NCI-H187 treated with DMSO at 0.1 percent for 48 hours (cell line): ENCODE measurements around the gene CAMK2B.

Experiments
- DNase-seq: peaks from one replicate; lab custom pipeline; 2025; lab: John Stamatoyannopoulos, UW

Gene CAMK2B

GRCh38 chr7:44308596-44309270 is 16.7 kb downstream of the CAMK2B start:
- no peak for DNase-seq

- DNase-seq = no peak
These were observed 17.3 kb downstream of the CAMK2B start for GRCh38 chr7:44307905-44308595.

- no peak for DNase-seq
These were observed 18.0 kb downstream of the CAMK2B start for GRCh38 chr7:44307301-44307900.

GRCh38 chr7:44306606-44307005 is 18.8 kb downstream of the CAMK2B start:
- no peak for DNase-seq

- DNase-seq = no peak
These were observed 19.6 kb downstream of the CAMK2B start for GRCh38 chr7:44305564-44306507.

- DNase-seq = no peak
These were observed 30.9 kb downstream of the CAMK2B start for GRCh38 chr7:44294325-44295069.

GRCh38 chr7:44293561-44294324 is 31.7 kb downstream of the CAMK2B start:
- no peak for DNase-seq

GRCh38 chr7:44292876-44293560 is 32.4 kb downstream of the CAMK2B start:
- DNase-seq = no peak

GRCh38 chr7:44292420-44292817 is 33.0 kb downstream of the CAMK2B start:
- no peak for DNase-seq

GRCh38 chr7:44291733-44292419 is 33.5 kb downstream of the CAMK2B start:
- DNase-seq = no peak

GRCh38 chr7:44291066-44291732 is 34.2 kb downstream of the CAMK2B start:
- no peak for DNase-seq

GRCh38 chr7:44290252-44290620 is 35.2 kb downstream of the CAMK2B start:
- no peak for DNase-seq

GRCh38 chr7:44289341-44290251 is 35.8 kb downstream of the CAMK2B start:
- no peak for DNase-seq

- no peak for DNase-seq
These were observed 36.5 kb downstream of the CAMK2B start for GRCh38 chr7:44288811-44289340.

GRCh38 chr7:44288381-44288685 is 37.1 kb downstream of the CAMK2B start:
- DNase-seq = no peak

- DNase-seq = no peak
These were observed 37.7 kb downstream of the CAMK2B start for GRCh38 chr7:44287488-44288380.
